K562 (cell line): ENCODE measurements around the gene MMS19.

Experiments
- ARHGAP35 ChIP-seq: fragments of 450-650 bp; IDR thresholded peaks from 2 replicates; pipeline ENCODE4 v1.6.1; 2018; ENCODE audit not compliant: partially characterized antibody
- CHD2 ChIP-seq: IDR thresholded peaks from 2 replicates; pipeline ENCODE4 v1.6.1; 2011; ENCODE audit warnings: low read depth, low read length
- GATA2 ChIP-seq: sonication (generic); formaldehyde crosslinking; IDR thresholded peaks from 2 replicates; pipeline ENCODE4 v1.4.0; 2020; ENCODE audit warnings: mild to moderate bottlenecking, missing genetic modification reagents
- JUND ChIP-seq, 2 experiments: IDR thresholded peaks; 2 replicates in 1 of 2; 3 replicates in 1 of 2; pipeline ENCODE4 v1.6.1; 2011; ENCODE audit warnings: borderline replicate concordance in 2 of 2, low read depth in 2 of 2, low read length in 2 of 2, improper control_type of control experiment in 1 of 2, missing biosample characterization in 1 of 2, missing genetic modification characterization in 1 of 2, missing genetic modification reagents in 1 of 2
- MAFK ChIP-seq: IDR thresholded peaks from 2 replicates; pipeline ENCODE4 v1.6.1; 2011; ENCODE audit warnings: low read length, improper control_type of control experiment
- SMAD1 ChIP-seq: fragments of 150-350 bp; IDR thresholded peaks from 2 replicates; pipeline ENCODE4 v1.6.1; 2014; ENCODE audit warnings: low read length, low read depth; ENCODE audit not compliant: partially characterized antibody
- TARDBP ChIP-seq: fragments of 450-650 bp; IDR thresholded peaks from 2 replicates; pipeline ENCODE4 v1.6.1; 2016
- TRIM28 ChIP-seq: fragments of 450-650 bp; IDR thresholded peaks from 2 replicates; pipeline ENCODE4 v1.6.1; 2017
- ZNF589 ChIP-seq: fragments of 200-800 bp; sonication (Bioruptor generic); IDR thresholded peaks from 2 replicates; pipeline ENCODE4 v1.6.1; 2016; ENCODE audit warnings: low read depth, missing genetic modification characterization, missing compliant biosample characterization
- ZNF644 ChIP-seq: fragments of 200-800 bp; sonication (Bioruptor generic); IDR thresholded peaks from 2 replicates; pipeline ENCODE4 v1.6.1; 2016; ENCODE audit warnings: low read depth, missing genetic modification characterization, missing compliant biosample characterization
- TF ChIP-seq, protein P1 (sequence below), 3 experiments: IDR thresholded peaks in 2 of 3; conservative IDR thresholded peaks in 1 of 3; 2 replicates each; pipeline ENCODE4 v1.5.1; 2011 to 2012; ENCODE audit warnings: low read length in 3 of 3, mild to moderate bottlenecking in 3 of 3, control low read depth in 2 of 3, improper control_type of control experiment in 1 of 3, inconsistent platforms in 1 of 3, low read depth in 1 of 3, mixed read lengths in 1 of 3, moderate library complexity in 1 of 3; ENCODE audit not compliant: insufficient read depth in 2 of 3
- TF ChIP-seq, protein P2 (sequence below): sonication (generic); formaldehyde crosslinking; IDR thresholded peaks from 2 replicates; pipeline ENCODE4 v1.8.1; 2023; ENCODE audit warnings: mild to moderate bottlenecking, missing genetic modification reagents

DNA sequence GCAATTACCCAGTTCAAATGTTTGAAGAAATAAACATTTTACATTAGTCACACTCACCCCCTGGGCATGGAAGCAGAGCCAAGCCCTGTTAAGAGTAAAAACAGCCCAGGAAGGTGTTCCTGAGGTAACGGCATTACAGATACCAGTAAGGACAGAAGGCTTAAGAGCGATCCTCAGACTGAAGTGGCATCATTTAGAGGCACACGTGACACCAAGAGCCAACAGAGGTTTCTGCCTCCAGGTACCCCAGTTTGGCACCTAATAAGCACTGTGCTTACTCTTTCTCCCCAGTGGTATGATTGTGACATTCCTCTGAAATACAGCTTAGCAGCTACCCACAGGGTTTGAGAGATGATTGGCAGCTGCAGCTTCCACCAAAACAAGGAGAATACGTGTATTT is 17.2 kb downstream of the MMS19 start:
- TF ChIP-seq CHD2 (no peak), GATA2 (CRISPR knock-in tag) (no peak), ZNF644 (no peak), SMAD1 (no peak), JUND (IDR thresholded peaks at IDR 0.05; ENCODE audit: borderline replicate concordance, low read depth, low read length) (no peak), JUND (tag; IDR thresholded peaks at IDR 0.05; ENCODE audit: borderline replicate concordance, low read depth, low read length) (no peak), TARDBP (no peak), ZNF589 (CRISPR knock-in tag) (no peak), MAFK (no peak), ARHGAP35 (no peak), TRIM28 (no peak)
- TF ChIP-seq, protein P1, sequence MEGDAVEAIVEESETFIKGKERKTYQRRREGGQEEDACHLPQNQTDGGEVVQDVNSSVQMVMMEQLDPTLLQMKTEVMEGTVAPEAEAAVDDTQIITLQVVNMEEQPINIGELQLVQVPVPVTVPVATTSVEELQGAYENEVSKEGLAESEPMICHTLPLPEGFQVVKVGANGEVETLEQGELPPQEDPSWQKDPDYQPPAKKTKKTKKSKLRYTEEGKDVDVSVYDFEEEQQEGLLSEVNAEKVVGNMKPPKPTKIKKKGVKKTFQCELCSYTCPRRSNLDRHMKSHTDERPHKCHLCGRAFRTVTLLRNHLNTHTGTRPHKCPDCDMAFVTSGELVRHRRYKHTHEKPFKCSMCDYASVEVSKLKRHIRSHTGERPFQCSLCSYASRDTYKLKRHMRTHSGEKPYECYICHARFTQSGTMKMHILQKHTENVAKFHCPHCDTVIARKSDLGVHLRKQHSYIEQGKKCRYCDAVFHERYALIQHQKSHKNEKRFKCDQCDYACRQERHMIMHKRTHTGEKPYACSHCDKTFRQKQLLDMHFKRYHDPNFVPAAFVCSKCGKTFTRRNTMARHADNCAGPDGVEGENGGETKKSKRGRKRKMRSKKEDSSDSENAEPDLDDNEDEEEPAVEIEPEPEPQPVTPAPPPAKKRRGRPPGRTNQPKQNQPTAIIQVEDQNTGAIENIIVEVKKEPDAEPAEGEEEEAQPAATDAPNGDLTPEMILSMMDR (IDR thresholded peaks at IDR 0.05 in 2 of 3, conservative IDR thresholded peaks at IDR 0.05 in 1 of 3; ENCODE audit: insufficient read depth in 2 of 3, low read depth in 1 of 3, low read length in 3 of 3): no peak
- TF ChIP-seq, protein P2, sequence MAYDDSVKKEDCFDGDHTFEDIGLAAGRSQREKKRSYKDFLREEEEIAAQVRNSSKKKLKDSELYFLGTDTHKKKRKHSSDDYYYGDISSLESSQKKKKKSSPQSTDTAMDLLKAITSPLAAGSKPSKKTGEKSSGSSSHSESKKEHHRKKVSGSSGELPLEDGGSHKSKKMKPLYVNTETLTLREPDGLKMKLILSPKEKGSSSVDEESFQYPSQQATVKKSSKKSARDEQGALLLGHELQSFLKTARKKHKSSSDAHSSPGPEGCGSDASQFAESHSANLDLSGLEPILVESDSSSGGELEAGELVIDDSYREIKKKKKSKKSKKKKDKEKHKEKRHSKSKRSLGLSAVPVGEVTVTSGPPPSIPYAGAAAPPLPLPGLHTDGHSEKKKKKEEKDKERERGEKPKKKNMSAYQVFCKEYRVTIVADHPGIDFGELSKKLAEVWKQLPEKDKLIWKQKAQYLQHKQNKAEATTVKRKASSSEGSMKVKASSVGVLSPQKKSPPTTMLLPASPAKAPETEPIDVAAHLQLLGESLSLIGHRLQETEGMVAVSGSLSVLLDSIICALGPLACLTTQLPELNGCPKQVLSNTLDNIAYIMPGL (CRISPR knock-in tag): no peak
